ENCODE measurements around the gene GRID1. TPM values are rescaled to one million over a fixed set of nuclear protein-coding genes. Genes with fewer than 3 reads are reported as not detected.

The GRID1 gene
- total RNA-seq, 1 donor from 2014 or later, result 7.1 TPM

DNA sequence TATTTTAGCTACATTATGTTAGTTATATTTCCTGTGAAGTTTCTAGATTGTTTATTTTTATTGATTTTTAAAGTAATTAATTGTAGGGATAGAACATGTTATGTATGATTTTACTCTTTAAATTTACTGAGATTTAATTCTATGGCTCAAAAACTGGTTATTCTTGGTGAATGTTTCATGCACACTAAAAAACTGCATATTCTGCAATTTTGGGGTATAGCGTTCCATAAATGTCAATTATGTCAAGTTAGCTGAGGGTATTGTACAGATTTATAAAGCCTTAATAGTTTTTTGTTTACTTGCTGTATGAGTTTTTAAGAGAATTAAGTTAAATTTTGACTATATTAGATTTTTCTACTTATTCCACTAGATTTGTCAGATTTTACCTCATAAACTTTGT, 669.7 kb downstream of the GRID1 start:
- DNase-seq (ENCODE audit: extremely low spot score in 2 of 2), result no peak
- intact Hi-C loops (cut with DNase I), result no loop called here
- no peaks in the 10 kb centered on the region for H3K9me3 ChIP-seq
- H3K36me3 ChIP-seq, result no peaks in the 10 kb centered on the region
- H3K27ac ChIP-seq, result no peak overlapping the region
- no peak overlapping the region for H3K4me3 ChIP-seq
- no peaks in the 10 kb centered on the region for H3K4me1 ChIP-seq
- H3K27me3 ChIP-seq, result no peaks in the 10 kb centered on the region
- TF ChIP-seq POLR2AphosphoS5 (IDR thresholded peaks at IDR 0.05; ENCODE audit: insufficient read depth in 1 of 2, low read depth in 1 of 2), result no peak
- TF ChIP-seq, protein P1, sequence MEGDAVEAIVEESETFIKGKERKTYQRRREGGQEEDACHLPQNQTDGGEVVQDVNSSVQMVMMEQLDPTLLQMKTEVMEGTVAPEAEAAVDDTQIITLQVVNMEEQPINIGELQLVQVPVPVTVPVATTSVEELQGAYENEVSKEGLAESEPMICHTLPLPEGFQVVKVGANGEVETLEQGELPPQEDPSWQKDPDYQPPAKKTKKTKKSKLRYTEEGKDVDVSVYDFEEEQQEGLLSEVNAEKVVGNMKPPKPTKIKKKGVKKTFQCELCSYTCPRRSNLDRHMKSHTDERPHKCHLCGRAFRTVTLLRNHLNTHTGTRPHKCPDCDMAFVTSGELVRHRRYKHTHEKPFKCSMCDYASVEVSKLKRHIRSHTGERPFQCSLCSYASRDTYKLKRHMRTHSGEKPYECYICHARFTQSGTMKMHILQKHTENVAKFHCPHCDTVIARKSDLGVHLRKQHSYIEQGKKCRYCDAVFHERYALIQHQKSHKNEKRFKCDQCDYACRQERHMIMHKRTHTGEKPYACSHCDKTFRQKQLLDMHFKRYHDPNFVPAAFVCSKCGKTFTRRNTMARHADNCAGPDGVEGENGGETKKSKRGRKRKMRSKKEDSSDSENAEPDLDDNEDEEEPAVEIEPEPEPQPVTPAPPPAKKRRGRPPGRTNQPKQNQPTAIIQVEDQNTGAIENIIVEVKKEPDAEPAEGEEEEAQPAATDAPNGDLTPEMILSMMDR (IDR thresholded peaks at IDR 0.05), result no peak
- TF ChIP-seq POLR2A (IDR thresholded peaks at IDR 0.05), result no peak

DNA sequence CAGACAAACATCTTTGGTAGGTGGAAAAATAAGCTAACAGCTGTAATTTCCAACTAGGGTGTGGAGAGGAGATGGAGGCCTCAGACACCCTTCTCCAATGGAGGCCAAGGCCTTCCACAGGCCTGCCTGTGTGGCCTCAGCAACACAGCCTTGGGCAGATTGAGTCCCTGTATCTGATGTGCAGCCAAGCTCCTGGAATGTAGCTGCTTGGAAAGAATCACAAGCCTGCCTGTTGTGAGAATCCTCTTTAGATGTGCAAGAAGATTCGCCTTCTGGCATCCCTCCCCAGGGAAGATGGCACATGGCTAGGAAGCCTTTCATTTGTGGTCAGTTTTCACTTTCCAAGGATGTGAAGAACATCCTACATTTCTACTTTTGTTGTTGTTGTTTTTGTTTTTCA, 684.0 kb downstream of the GRID1 start:
- Histone ChIP-seq H3K27me3 (no peaks in the 10 kb centered on the region), H3K36me3 (no peaks in the 10 kb centered on the region), H3K4me1 (no peaks in the 10 kb centered on the region), H3K27ac (no peak overlapping the region), H3K4me3 (no peak overlapping the region), H3K9me3 (no peaks in the 10 kb centered on the region)
- DNase-seq (ENCODE audit: extremely low spot score in 2 of 2), result no peak
- intact Hi-C loops (cut with DNase I), result no loop called here
- no peak for TF ChIP-seq POLR2A (IDR thresholded peaks at IDR 0.05)
- TF ChIP-seq, protein P1 (IDR thresholded peaks at IDR 0.05), result no peak
- no peak for TF ChIP-seq POLR2AphosphoS5 (IDR thresholded peaks at IDR 0.05; ENCODE audit: insufficient read depth in 1 of 2, low read depth in 1 of 2)

DNA sequence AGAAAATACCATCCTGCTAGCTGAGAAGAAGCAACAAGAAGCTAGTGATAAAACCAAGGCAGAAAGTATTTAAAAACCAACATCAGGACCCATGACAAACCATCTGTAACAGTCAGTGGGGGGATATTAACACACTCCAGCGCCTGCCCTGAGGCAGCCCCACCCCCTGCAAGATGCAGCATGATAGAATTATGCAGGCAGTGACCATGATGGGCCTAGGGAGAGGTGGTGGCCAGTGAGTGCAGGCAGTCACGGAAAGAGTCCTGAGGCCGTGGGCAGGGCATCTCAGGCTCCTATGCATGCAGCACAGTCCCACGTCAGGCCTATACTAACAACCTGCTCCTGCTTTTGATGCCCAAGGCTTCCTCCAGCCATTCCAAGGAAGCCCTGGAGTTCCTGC, 686.9 kb downstream of the GRID1 start:
- Histone ChIP-seq H3K36me3 (no peaks in the 10 kb centered on the region), H3K4me3 (no peak overlapping the region), H3K9me3 (no peaks in the 10 kb centered on the region), H3K4me1 (no peaks in the 10 kb centered on the region), H3K27me3 (no peaks in the 10 kb centered on the region), H3K27ac (no peak overlapping the region)
- intact Hi-C loops (cut with DNase I), result no loop called here
- no peak for DNase-seq (ENCODE audit: extremely low spot score in 2 of 2)
- no peak for TF ChIP-seq POLR2A (IDR thresholded peaks at IDR 0.05)
- TF ChIP-seq, protein P1 (IDR thresholded peaks at IDR 0.05), result no peak
- TF ChIP-seq POLR2AphosphoS5 (IDR thresholded peaks at IDR 0.05; ENCODE audit: insufficient read depth in 1 of 2, low read depth in 1 of 2), result no peak

DNA sequence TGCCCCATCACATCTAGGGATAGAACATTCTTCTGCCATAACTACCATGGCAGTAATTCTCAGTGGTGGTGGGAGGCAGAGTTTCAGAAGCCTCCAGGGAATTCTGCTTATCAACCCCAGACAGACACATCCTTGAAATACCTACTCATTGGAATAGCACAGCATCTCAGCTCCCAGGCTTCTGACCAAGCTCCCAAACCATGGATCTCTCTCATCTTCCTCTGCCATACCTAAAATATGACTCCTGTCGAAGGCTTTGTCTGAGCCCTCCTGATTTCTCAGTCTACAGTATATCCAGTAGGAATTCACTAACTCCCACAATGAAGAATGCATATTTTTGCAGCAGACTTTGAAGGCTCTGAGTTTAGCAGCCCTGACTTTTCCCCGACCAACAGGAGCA, 687.5 kb downstream of the GRID1 start:
- TF ChIP-seq, protein P1 (IDR thresholded peaks at IDR 0.05), result no peak
- TF ChIP-seq POLR2A (IDR thresholded peaks at IDR 0.05) (no peak), POLR2AphosphoS5 (IDR thresholded peaks at IDR 0.05; ENCODE audit: insufficient read depth in 1 of 2, low read depth in 1 of 2) (no peak)
- H3K4me1 ChIP-seq, result no peaks in the 10 kb centered on the region
- H3K27ac ChIP-seq, result no peak overlapping the region
- H3K27me3 ChIP-seq, result no peaks in the 10 kb centered on the region
- no peaks in the 10 kb centered on the region for H3K9me3 ChIP-seq
- intact Hi-C loops (cut with DNase I), result no loop called here
- DNase-seq (ENCODE audit: extremely low spot score in 2 of 2), result no peak
- H3K36me3 ChIP-seq, result no peaks in the 10 kb centered on the region
- H3K4me3 ChIP-seq, result no peak overlapping the region

DNA sequence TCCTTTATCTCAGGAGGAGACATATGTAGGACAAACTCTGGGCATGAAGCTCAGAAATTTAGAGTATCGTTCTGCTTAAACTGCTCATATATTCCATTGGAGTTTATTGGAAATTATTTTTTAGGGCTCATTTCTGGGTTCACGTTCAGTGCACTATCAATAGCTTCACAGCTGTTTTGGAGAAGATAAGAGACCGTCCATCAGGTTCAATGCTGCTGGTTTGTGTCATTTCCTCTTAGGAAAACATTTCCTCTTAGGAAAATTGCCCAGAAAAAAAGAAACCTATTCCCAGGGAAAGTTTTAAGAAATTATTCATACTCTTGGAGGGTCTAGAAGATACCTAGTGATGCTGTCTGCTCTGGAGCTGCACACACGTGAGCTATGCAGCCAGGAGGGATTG, 691.7 kb downstream of the GRID1 start:
- no peak overlapping the region for H3K4me3 ChIP-seq
- intact Hi-C loops (cut with DNase I), result no loop called here
- TF ChIP-seq, protein P1 (IDR thresholded peaks at IDR 0.05), result no peak
- TF ChIP-seq POLR2A (IDR thresholded peaks at IDR 0.05) (no peak), POLR2AphosphoS5 (IDR thresholded peaks at IDR 0.05; ENCODE audit: insufficient read depth in 1 of 2, low read depth in 1 of 2) (no peak)

More for the DNA sequence above, 691.7 kb downstream of the GRID1 start:
- DNase-seq (ENCODE audit: extremely low spot score in 2 of 2), result no peak
- Histone ChIP-seq H3K4me1 (no peaks in the 10 kb centered on the region), H3K36me3 (no peaks in the 10 kb centered on the region), H3K27me3 (no peaks in the 10 kb centered on the region), H3K9me3 (no peaks in the 10 kb centered on the region), H3K27ac (no peak overlapping the region)
